SK-N-SH (cell line): ENCODE results near the gene CNTFR. TPM values are rescaled to one million over a fixed set of nuclear protein-coding genes. Genes with fewer than 3 reads are reported as not detected.

ENCODE experiments used
- CTCF ChIA-PET: fragments of 300-600, 350-600 bp; formaldehyde crosslinking; extraction: SDS; loops from one replicate; lab custom pipeline; 2021; lab: Yijun Ruan, JAX
- POLR2A ChIA-PET: fragments of 350-600 bp; sonication (Branson Sonifier 250); formaldehyde crosslinking; extraction: SDS; loops from one replicate; lab custom pipeline; 2020; ENCODE audit warnings: antibody characterized with exemption, inconsistent platforms; lab: Yijun Ruan, JAX
- DNase-seq: peaks from one replicate; pipeline ENCODE4 v3.0.0; 2012
- H2AFZ ChIP-seq: fragments of 200-600 bp; sonication (generic); 2 replicates; pipeline ENCODE4 v1.8.1; 2016; ENCODE audit warnings: antibody characterized with exemption, mild to moderate bottlenecking, low read depth
- H3F3A ChIP-seq: fragments of 200-600 bp; sonication (generic); replicated peaks from 2 replicates; pipeline ENCODE3; 2016; ENCODE audit warnings: antibody characterized with exemption, mild to moderate bottlenecking; ENCODE audit not compliant: insufficient read depth
- H3K27ac ChIP-seq, 2 experiments: fragments of 200-500 bp in 1 of 2; fragments of 200-600 bp in 1 of 2; sonication (Bioruptor generic) in 1 of 2; sonication (generic), shearing (Covaris generic) in 1 of 2; 2 replicates each; pipeline versions ENCODE4 v1.5.1 to v1.6.1; 2014 to 2016; ENCODE audit warnings: low read depth in 2 of 2, inconsistent platforms in 1 of 2, low read length in 1 of 2, mild to moderate bottlenecking in 1 of 2, mixed read lengths in 1 of 2
- H3K27me3 ChIP-seq: fragments of 200-600 bp; sonication (generic), shearing (Covaris generic); 2 replicates; pipeline ENCODE4 v1.6.1; 2016; ENCODE audit warnings: mixed run types; ENCODE audit not compliant: insufficient read depth
- H3K36me3 ChIP-seq, 2 experiments: fragments of 200-500 bp in 1 of 2; fragments of 200-600 bp in 1 of 2; sonication (Bioruptor generic) in 1 of 2; sonication (generic) in 1 of 2; replicated peaks in 1 of 2; 2 replicates each; pipeline versions ENCODE3 to v1.5.1; 2014 to 2016; ENCODE audit warnings: low read length in 1 of 2, mild to moderate bottlenecking in 1 of 2; ENCODE audit not compliant: insufficient read depth in 2 of 2, control insufficient read depth in 1 of 2
- H3K4me1 ChIP-seq, 2 experiments: fragments of 200-500 bp in 1 of 2; fragments of 200-600 bp in 1 of 2; sonication (Bioruptor generic) in 1 of 2; sonication (generic), shearing (Covaris generic) in 1 of 2; 2 replicates each; pipeline versions ENCODE4 v1.5.1 to v1.6.1; 2014 to 2016; ENCODE audit warnings: low read depth in 1 of 2, low read length in 1 of 2, mixed run types in 1 of 2; ENCODE audit not compliant: insufficient read depth in 2 of 2, control insufficient read depth in 1 of 2
- H3K4me2 ChIP-seq: fragments of 200-600 bp; sonication (generic), shearing (Covaris generic); 2 replicates; pipeline ENCODE4 v1.6.1; 2017; ENCODE audit warnings: mixed run types
- H3K4me3 ChIP-seq, 2 experiments: fragments of 200-500 bp in 1 of 2; fragments of 200-600 bp in 1 of 2; sonication (Bioruptor generic) in 1 of 2; sonication (generic), shearing (Covaris generic) in 1 of 2; 2 replicates each; pipeline versions ENCODE4 v1.5.1 to v1.8.1; 2014 to 2016; ENCODE audit warnings: low read depth in 2 of 2, inconsistent platforms in 1 of 2, low read length in 1 of 2, mild to moderate bottlenecking in 1 of 2, mixed read lengths in 1 of 2, moderate library complexity in 1 of 2
- H3K79me2 ChIP-seq: fragments of 200-600 bp; sonication (generic); 2 replicates; pipeline ENCODE4 v1.8.1; 2017; ENCODE audit warnings: mild to moderate bottlenecking; ENCODE audit not compliant: insufficient read depth
- H3K9ac ChIP-seq: fragments of 200-600 bp; sonication (generic); 2 replicates; pipeline ENCODE4 v1.6.1; 2017; ENCODE audit warnings: mixed run types
- H3K9me2 ChIP-seq: fragments of 200-600 bp; sonication (generic); 2 replicates; pipeline ENCODE4 v1.6.1; 2017; ENCODE audit warnings: mixed run types
- H3K9me3 ChIP-seq: fragments of 200-600 bp; sonication (generic); 2 replicates; pipeline ENCODE4 v1.6.1; 2017; ENCODE audit warnings: mixed run types, mild to moderate bottlenecking, moderate library complexity
- H4K20me1 ChIP-seq: fragments of 200-600 bp; sonication (generic); 2 replicates; pipeline ENCODE4 v1.6.1; 2017; ENCODE audit warnings: mild to moderate bottlenecking, mixed run types; ENCODE audit not compliant: insufficient read depth
- EZH2phosphoT487 ChIP-seq: fragments of 200-600 bp; sonication (generic); IDR thresholded peaks from 2 replicates; pipeline ENCODE4 v1.6.1; 2017; ENCODE audit warnings: low read depth, mixed run types, mild to moderate bottlenecking, antibody characterized with exemption, moderate library complexity, borderline replicate concordance
- FOXJ3 ChIP-seq: sonication (generic); formaldehyde crosslinking; IDR thresholded peaks from 2 replicates; pipeline ENCODE4 v1.5.1; 2020; ENCODE audit warnings: mild to moderate bottlenecking, missing genetic modification reagents
- FOXM1 ChIP-seq: IDR thresholded peaks from 2 replicates; pipeline ENCODE4 v1.4.0; 2012; ENCODE audit warnings: low read depth, mild to moderate bottlenecking
- GATA2 ChIP-seq: sonication (generic); formaldehyde crosslinking; IDR thresholded peaks from 2 replicates; pipeline ENCODE4 v1.5.0; 2020; ENCODE audit warnings: mild to moderate bottlenecking, missing genetic modification reagents
- MEF2A ChIP-seq: IDR thresholded peaks from 2 replicates; pipeline ENCODE4 v1.4.0; 2012; ENCODE audit warnings: low read depth, borderline replicate concordance
- MXI1 ChIP-seq: IDR thresholded peaks from 2 replicates; pipeline ENCODE4 v1.6.1; 2012; ENCODE audit warnings: mild to moderate bottlenecking, low read depth, low read length, improper control_type of control experiment
- NFIC ChIP-seq: IDR thresholded peaks from 2 replicates; pipeline ENCODE4 v1.4.0; 2012; ENCODE audit warnings: borderline replicate concordance
- POLR2AphosphoS5 ChIP-seq: IDR thresholded peaks from 2 replicates; pipeline ENCODE4 v1.6.1; 2012; ENCODE audit warnings: low read depth, low read length
- RAD21 ChIP-seq: IDR thresholded peaks from 2 replicates; pipeline ENCODE4 v1.6.1; 2012; ENCODE audit warnings: mild to moderate bottlenecking, low read length
- RFX5 ChIP-seq: IDR thresholded peaks from 2 replicates; pipeline ENCODE4 v1.6.1; 2012; ENCODE audit warnings: mild to moderate bottlenecking, improper control_type of control experiment, low read length
- SIN3A ChIP-seq: IDR thresholded peaks from 2 replicates; pipeline ENCODE4 v1.6.1; 2012; ENCODE audit warnings: low read depth, mild to moderate bottlenecking, low read length, moderate library complexity, borderline replicate concordance
- SMC3 ChIP-seq: IDR thresholded peaks from 2 replicates; pipeline ENCODE4 v1.6.1; 2012; ENCODE audit warnings: low read depth, low read length, improper control_type of control experiment
- YY1 ChIP-seq: IDR thresholded peaks from 2 replicates; pipeline ENCODE4 v1.4.0; 2012; ENCODE audit warnings: low read depth, mild to moderate bottlenecking
- WGBS: methylation state at CpG from one replicate; pipeline ENCODE4 v1.1.6; 2017; ENCODE audit warnings: low lambda C conversion rate; 5-methylcytosine and 5-hydroxymethylcytosine counted together
- polyA plus RNA-seq, 3 experiments: library from polyadenylated mRNA; depleted of rRNA; stranded (reverse); fragments of >200 nt; gene quantifications; 2 replicates each; pipeline ENCODE4 v1.2.3, GENCODE V29; 2012
- TF ChIP-seq, protein P1 (sequence below): IDR thresholded peaks from 2 replicates; pipeline ENCODE4; 2012
- TF ChIP-seq, protein P2 (sequence below): fragments of 150-350 bp; IDR thresholded peaks from 2 replicates; pipeline ENCODE4 v1.6.1; 2016; ENCODE audit warnings: mild to moderate bottlenecking, low read depth, low read length
- TF ChIP-seq, protein P3 (sequence below): fragments of 200-600 bp; sonication (generic); IDR thresholded peaks from 2 replicates; pipeline ENCODE4 v1.6.1; 2017; ENCODE audit warnings: antibody characterized with exemption, mild to moderate bottlenecking, moderate library complexity
- TF ChIP-seq, protein P4 (sequence below): IDR thresholded peaks from 2 replicates; pipeline ENCODE4 v1.6.1; 2012; ENCODE audit warnings: mild to moderate bottlenecking, low read depth, low read length, moderate library complexity
- TF ChIP-seq, protein P5 (sequence below): IDR thresholded peaks from 2 replicates; pipeline ENCODE4 v1.4.0; 2012; ENCODE audit warnings: low read depth, borderline replicate concordance

The CNTFR gene
- polyA plus RNA-seq, 1 of the 3 experiments (the other 2 are of a cell fraction) = 1.8 TPM

DNA sequence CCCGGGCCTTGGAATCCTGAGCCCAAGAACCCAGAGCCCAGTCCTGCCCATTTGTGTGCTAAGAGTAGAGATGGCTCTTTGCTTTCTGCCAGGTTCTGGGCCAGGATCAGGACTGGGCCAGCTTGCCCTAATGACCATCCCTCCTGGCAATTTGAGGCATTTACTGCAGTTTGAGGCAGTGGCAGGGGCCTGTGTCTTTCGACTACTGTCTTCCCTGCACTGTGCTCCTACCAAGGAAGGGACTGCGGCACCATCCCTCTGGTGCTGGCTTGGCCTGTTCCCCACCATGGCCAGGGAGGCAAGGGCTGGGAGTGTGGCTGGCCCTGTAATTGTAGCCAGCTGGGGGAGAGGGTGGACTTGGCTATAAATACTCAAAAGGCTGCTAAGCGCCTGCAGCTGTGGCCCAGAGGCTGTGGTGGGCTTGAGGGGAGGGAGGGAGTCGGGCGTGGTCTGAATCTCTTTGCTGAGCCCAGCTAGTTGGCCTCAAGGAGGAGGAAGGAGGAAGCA is 71.4 kb downstream of the CNTFR start:
- no peak overlapping the region for H3K27ac ChIP-seq
- WGBS = 54% methylated on average over 6 of the region's 6 CpGs

More for the DNA sequence above, 71.4 kb downstream of the CNTFR start:
- Histone ChIP-seq H2AFZ (no peak overlapping the region), H4K20me1 (no peaks in the 10 kb centered on the region), H3K79me2 (no peaks in the 10 kb centered on the region), H3K4me2 (no peak overlapping the region), H3K36me3 (no peaks in the 10 kb centered on the region), H3K9me2 (no peaks in the 10 kb centered on the region), H3K9me3 (no peaks in the 10 kb centered on the region), H3K4me1 (peaks cover 0 to 16% of the 10 kb centered on the region in 2 experiments; a peak in 1 of 4 replicates), H3K9ac (no peak overlapping the region), H3F3A (no peaks in the 10 kb centered on the region), H3K4me3 (no peak overlapping the region), H3K27me3 (no peaks in the 10 kb centered on the region)
- POLR2A ChIA-PET = no interaction called here
- no peak for TF ChIP-seq RAD21
- TF ChIP-seq, protein P1, sequence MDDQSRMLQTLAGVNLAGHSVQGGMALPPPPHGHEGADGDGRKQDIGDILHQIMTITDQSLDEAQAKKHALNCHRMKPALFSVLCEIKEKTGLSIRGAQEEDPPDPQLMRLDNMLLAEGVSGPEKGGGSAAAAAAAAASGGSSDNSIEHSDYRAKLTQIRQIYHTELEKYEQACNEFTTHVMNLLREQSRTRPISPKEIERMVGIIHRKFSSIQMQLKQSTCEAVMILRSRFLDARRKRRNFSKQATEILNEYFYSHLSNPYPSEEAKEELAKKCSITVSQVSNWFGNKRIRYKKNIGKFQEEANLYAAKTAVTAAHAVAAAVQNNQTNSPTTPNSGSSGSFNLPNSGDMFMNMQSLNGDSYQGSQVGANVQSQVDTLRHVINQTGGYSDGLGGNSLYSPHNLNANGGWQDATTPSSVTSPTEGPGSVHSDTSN = no peak
- no peak for TF ChIP-seq NFIC
- TF ChIP-seq, protein P2, sequence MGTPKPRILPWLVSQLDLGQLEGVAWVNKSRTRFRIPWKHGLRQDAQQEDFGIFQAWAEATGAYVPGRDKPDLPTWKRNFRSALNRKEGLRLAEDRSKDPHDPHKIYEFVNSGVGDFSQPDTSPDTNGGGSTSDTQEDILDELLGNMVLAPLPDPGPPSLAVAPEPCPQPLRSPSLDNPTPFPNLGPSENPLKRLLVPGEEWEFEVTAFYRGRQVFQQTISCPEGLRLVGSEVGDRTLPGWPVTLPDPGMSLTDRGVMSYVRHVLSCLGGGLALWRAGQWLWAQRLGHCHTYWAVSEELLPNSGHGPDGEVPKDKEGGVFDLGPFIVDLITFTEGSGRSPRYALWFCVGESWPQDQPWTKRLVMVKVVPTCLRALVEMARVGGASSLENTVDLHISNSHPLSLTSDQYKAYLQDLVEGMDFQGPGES = no peak
- TF ChIP-seq, protein P3, sequence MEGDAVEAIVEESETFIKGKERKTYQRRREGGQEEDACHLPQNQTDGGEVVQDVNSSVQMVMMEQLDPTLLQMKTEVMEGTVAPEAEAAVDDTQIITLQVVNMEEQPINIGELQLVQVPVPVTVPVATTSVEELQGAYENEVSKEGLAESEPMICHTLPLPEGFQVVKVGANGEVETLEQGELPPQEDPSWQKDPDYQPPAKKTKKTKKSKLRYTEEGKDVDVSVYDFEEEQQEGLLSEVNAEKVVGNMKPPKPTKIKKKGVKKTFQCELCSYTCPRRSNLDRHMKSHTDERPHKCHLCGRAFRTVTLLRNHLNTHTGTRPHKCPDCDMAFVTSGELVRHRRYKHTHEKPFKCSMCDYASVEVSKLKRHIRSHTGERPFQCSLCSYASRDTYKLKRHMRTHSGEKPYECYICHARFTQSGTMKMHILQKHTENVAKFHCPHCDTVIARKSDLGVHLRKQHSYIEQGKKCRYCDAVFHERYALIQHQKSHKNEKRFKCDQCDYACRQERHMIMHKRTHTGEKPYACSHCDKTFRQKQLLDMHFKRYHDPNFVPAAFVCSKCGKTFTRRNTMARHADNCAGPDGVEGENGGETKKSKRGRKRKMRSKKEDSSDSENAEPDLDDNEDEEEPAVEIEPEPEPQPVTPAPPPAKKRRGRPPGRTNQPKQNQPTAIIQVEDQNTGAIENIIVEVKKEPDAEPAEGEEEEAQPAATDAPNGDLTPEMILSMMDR = no peak
- no peak for TF ChIP-seq SIN3A
- TF ChIP-seq, protein P4, sequence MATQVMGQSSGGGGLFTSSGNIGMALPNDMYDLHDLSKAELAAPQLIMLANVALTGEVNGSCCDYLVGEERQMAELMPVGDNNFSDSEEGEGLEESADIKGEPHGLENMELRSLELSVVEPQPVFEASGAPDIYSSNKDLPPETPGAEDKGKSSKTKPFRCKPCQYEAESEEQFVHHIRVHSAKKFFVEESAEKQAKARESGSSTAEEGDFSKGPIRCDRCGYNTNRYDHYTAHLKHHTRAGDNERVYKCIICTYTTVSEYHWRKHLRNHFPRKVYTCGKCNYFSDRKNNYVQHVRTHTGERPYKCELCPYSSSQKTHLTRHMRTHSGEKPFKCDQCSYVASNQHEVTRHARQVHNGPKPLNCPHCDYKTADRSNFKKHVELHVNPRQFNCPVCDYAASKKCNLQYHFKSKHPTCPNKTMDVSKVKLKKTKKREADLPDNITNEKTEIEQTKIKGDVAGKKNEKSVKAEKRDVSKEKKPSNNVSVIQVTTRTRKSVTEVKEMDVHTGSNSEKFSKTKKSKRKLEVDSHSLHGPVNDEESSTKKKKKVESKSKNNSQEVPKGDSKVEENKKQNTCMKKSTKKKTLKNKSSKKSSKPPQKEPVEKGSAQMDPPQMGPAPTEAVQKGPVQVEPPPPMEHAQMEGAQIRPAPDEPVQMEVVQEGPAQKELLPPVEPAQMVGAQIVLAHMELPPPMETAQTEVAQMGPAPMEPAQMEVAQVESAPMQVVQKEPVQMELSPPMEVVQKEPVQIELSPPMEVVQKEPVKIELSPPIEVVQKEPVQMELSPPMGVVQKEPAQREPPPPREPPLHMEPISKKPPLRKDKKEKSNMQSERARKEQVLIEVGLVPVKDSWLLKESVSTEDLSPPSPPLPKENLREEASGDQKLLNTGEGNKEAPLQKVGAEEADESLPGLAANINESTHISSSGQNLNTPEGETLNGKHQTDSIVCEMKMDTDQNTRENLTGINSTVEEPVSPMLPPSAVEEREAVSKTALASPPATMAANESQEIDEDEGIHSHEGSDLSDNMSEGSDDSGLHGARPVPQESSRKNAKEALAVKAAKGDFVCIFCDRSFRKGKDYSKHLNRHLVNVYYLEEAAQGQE = no peak
- no peak for TF ChIP-seq EZH2phosphoT487
- TF ChIP-seq POLR2AphosphoS5 = no peak
- no peak for TF ChIP-seq MXI1
- TF ChIP-seq RFX5 = no peak
- no peak for TF ChIP-seq SMC3
- no peak for TF ChIP-seq GATA2
- no peak for TF ChIP-seq YY1
- TF ChIP-seq FOXM1 = no peak
- TF ChIP-seq, protein P5, sequence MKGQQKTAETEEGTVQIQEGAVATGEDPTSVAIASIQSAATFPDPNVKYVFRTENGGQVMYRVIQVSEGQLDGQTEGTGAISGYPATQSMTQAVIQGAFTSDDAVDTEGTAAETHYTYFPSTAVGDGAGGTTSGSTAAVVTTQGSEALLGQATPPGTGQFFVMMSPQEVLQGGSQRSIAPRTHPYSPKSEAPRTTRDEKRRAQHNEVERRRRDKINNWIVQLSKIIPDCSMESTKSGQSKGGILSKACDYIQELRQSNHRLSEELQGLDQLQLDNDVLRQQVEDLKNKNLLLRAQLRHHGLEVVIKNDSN = no peak
- TF ChIP-seq MEF2A = no peak
- TF ChIP-seq FOXJ3 = no peak
- DNase-seq = no peak
- CTCF ChIA-PET = interaction anchor here (1.0 to 3.8 kb wide), 4 partner anchors 14 to 114 kb away, joined by 3 to 12 read pairs (median 9); no protein-coding TSS in a partner anchor
